Left lobe of liver (tissue), 2 donors: Measurements from ENCODE around the gene GPT2. TPM values are rescaled to one million over a fixed set of nuclear protein-coding genes. Genes with fewer than 3 reads are reported as not detected.
A peak's percentile ranks its signal among the peaks of the same experiment; 100 is the strongest.

Experiments
- ATAC-seq: fragments of 200-7000 bp; cut with Tn5 transposase; one replicate; pipeline ENCODE4 v1.9.1; 2020; ENCODE audit warnings: mild to moderate bottlenecking, moderate library complexity
- DNase-seq: peaks from one replicate; pipeline ENCODE4 v3.0.0-alpha.2; 2020; ENCODE audit warnings: low spot score
- total RNA-seq: library from RNA; stranded (reverse); gene quantifications from one replicate; pipeline ENCODE4 v1.2.1, GENCODE V29; 2021
- donor health status: DM: no; HTN: no; CAD: no; lungs with moderate emphysema.
- donor health status: DM: no; HTN: yes; CAD: no.

The GPT2 gene
- 84.6 TPM for total RNA-seq

GRCh38 chr16:46883690-46884512 is at the start of gene GPT2:
TSS of gene GPT2 (plus strand) at chr16:46884362. CDS start at chr16:46884716, 354 bp downstream.
- ATAC-seq (peak; percentile 79), DNase-seq (peak; percentile 100)

DNA sequence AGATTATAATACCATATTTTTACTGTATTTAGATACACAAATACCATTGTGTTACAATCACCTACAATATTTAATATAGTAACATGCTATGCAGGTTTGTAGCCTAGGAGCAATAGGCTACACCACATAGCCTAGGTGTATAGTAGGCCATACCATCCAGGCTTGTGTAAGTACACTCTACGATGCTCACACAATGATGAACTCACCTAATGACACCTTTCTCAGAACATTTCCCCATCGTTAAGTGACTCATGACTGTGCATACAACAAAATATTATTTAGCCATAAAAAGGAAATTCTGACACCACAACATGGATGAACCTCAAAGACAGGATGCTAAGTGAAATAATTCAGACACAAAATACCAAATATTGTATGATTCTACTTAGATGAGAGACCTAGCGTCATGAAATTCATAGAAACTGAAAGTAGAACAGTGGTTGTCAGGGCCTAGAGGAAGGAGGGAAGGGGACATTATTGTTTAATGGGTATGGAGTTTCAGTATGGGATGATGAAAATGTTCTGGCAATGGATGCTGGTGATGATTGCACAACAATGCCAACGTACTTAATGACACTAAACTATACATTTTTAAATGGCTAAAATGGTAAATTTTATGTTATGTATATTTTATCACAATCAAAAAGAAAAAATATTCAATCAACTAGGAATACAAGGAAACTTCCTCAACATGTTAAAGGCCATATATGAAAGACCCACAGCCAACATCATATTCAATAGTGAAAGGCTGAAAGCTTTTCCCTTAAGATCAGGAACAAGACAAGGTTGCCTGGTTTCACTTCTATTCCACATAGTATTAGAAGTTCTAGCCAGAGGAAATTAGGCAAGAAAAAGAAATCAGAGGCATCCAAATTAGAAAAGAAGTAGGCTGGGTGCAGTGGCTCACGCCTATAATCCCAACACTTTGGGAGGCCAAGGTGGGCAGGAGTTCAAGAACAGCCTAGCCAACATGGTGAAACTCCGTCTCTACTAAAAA is 47.3 kb upstream of the GPT2 start:
- DNase-seq, result no peak

DNA sequence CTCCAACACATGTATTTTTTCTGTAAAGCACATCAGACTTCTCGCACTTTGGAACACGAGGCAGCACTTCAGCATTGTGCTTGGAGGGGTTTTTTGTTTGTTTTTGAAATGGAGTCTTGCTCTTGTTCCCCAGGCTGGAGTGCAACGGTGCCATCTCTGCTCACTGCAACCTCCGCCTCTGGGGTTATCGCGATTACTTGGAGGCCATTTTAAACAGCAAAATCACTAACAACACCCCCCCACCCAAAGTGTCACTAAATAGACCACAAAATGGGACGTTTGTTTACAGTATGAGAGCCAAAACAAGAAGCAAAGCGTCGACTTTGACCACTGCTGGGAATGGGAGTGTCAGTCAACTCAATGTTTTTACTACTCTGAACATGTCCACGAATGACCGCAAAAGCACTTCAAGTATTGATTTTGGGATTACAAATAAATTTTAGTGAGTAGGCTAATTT is 44.1 kb upstream of the GPT2 start:
- peak; percentile 82 for ATAC-seq
- no peak for DNase-seq

More for the DNA sequence above, 47.3 kb upstream of the GPT2 start:
- no peak for ATAC-seq

- ATAC-seq, result no peak
- DNase-seq, result no peak
Observed at GRCh38 chr16:46842192-46842895, 41.8 kb upstream of the GPT2 start.

DNA sequence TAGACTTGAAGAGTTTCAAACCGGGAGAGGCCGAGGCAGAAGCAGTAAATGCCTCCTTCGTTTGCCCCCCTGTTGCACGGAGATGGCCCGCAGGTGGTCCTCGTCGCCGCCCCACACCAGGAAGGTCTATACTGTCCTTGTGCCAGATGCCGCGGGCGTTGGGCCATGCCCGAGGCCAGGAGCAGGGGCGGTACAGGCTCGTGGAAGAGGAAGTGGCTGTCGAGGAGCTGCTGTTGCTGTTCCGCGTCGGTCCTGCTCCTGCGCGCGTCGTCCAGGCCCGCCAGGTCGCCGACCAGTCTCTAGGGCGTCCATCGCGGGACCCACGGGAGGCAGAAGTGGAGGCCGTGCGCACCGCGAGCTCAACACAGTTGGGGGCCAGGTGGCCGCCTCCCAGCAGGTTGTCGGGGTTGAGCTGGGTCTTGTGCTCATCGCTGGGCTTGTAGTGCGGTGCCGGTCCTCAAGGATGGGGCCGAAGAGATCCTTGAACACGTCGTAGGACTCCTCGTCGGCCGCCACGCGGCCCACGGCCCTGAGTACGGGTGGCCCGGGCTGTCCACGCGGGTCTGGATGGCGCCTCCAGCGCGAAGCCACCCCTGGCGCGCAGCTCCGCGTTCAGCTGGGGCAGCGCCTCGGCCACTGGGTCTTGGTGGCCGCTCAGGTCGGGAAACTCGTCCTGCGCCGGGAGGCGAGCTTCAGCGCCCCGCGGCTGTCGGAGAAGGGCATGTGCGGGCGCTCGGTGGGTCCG is 40.1 kb upstream of the GPT2 start:
- ATAC-seq, result no peak
- no peak for DNase-seq

- ATAC-seq (no peak), DNase-seq (no peak)
Observed at GRCh38 chr16:46844771-46845170, 39.4 kb upstream of the GPT2 start.

DNA sequence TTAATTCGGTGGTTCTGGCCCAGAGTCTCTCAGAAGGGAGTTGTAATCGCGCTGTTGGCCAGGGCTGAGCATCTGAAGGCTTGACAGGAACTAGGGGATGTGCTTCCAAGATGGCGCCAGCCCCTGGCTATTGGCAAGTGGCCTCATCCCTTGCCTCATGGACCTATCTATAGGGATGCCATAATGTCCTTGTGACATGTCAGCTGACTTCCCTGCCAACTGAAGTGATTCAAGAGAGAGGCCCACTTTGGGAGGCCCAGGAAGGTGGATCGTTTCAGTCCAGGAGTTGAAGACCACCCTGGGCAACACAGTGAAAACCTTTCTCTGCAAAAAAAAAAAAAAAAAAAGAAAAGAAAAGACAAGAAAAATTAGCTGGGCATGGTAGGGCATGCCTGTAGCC is 38.2 kb upstream of the GPT2 start:
- ATAC-seq, result no peak
- DNase-seq, result no peak

DNA sequence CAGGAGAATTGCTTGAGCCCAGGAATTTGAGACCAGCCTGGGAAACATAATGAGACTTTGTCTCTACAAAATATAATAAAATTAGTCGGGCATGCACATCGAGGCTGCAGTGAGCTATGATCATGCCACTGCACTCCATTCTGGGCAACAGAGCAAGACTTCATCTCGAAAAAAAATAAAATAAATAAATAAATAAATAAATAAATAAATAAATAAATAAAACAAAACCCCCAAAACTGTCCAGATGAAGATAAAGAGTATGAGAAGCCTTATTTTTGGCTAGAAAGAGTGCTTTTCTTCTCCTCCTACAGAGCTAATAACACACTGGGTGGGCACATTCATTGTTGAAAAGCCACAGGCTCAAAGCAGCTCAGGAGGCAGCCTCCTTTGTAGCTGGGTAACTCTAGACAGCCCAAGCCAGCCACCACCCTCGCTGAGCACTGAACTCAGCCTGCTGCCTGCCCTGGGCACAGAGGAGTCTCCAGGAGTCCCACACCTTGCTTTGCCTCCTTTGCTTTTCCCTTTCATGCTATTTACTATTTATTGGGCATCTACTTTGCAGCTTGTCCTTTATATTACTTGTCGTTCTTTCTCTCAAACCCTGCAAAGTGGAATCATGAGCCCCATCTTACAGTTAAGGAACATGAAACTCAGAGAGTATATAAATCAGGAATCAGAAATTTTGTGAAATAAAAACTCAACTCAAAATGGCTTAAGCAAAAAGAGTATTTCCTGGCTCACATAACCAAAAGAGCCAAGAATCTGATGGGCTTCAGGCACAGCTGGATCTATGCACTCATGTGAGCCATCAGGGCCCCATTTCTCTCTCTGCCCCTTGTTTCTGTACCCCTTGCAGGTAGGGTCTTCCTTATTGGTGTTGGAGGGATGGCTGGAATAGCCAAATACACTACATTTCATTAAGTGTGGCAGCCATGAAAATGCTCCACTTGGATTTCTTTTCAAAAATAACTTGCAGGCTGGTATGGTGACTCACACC is 35.1 kb upstream of the GPT2 start:
- DNase-seq (no peak), ATAC-seq (no peak)

- ATAC-seq, result no peak
- no peak for DNase-seq
Observed at GRCh38 chr16:46850619-46851555, 33.3 kb upstream of the GPT2 start.

DNA sequence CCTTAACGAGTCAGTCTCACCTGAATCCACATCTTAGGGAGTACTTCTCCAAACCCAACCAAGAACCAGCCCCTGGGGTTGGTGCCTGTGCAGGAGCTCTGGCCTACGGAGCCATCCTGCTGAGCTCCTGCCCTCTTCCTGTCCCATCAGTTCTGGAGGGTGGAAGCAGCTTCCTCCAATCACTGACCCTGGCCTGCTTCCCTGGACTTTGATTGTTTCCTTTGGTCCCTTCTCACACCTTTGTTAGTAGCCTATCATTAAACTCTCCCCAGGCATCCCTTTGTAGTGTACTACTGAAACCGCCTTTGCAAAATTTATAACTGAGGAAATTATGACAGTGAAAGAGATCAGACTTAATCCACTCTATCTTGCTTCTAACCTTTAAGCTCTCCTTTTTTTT is 32.0 kb upstream of the GPT2 start:
- DNase-seq, result no peak
- no peak for ATAC-seq

GRCh38 chr16:46853713-46854443 is 30.3 kb upstream of the GPT2 start:
- DNase-seq (peak; percentile 80), ATAC-seq (peak; percentile 96)

DNA sequence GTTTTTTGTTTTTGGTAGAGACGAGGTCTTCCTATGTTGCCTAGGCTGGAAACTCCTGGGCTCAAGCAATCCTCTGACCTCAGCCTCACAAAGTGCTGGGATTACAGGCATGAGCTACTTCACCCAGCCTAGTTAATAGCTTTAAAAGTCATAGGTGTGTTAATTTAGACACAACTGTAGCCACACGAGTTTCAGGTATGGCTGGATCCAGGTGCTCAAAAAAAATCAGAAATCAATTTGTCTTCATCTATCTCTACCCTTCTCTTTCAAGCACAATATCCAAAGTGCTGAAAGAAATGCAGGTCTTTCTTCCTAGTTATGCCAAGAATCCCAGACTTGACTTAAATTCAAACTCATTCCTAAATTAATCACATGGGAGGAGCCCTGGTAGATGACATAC is 29.3 kb upstream of the GPT2 start:
- DNase-seq (no peak), ATAC-seq (no peak)

DNA sequence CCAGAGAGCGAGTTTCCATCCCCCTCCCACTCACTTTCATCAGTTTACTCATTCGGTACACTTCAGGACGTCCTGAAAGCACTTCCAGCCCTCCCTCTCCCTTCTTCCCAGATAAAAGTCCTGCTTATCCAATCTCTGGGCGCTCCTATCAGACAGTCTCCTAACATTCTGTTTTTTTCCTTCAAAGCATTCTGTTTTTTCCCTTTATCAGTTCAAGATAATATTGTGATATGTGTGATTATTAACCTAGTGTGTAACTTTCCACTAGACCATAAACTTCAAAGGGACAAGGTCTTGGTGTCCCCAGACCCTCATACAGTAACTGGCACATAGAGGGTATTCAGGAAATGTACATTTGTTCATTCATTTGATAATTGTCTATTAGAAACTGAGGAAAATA is 28.8 kb upstream of the GPT2 start:
- no peak for DNase-seq
- no peak for ATAC-seq

DNA sequence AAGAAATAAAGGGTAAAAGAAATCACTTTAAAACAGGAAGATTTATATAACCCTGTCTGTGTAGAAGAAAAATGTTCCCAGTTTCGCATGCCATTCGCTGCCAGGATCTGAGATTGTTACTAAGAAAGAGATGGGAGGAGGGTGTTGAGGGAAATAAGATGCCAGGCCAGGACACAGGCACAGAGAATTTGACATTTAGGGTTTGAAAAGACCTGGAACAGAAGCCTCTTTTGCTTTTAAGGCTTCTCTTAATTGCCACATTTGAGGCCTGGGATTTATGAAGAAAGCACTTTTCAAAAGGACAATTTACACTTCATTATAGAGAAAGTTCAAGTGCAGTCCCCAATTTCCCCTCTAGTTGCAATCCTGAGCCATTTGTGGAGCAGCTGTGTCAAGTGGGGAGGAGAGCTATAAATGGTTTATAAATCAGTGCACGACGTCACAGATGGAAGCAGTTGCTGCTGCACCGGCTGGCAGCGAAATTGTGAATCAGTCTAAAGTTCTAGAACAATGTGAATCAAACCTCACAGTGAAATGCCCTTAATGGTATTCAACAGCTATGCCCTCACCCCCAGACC is 26.7 kb upstream of the GPT2 start:
- ATAC-seq (peak; percentile 80), DNase-seq (no peak)

GRCh38 chr16:46858151-46858550 is 26.0 kb upstream of the GPT2 start:
- DNase-seq (no peak), ATAC-seq (no peak)

- ATAC-seq, result no peak
- DNase-seq, result no peak
Observed at GRCh38 chr16:46859719-46860152, 24.4 kb upstream of the GPT2 start.
